GM12891 (cell line): ENCODE measurements around the gene UGT1A7.

Experiments used
- DNase-seq: peaks from one replicate; pipeline ENCODE4 v3.0.0; 2011; ENCODE audit warnings: low spot score; ENCODE audit not compliant: insufficient read length
- FAIRE-seq: peaks from 2 replicates; lab custom pipeline; 2011; peaks lifted over from hg19 to GRCh38; lab: Jason Lieb, UNC
- PAX5 ChIP-seq: IDR thresholded peaks from 2 replicates; pipeline ENCODE4 v1.6.1; 2011; ENCODE audit warnings: low read length, moderate library complexity, mild to moderate bottlenecking; ENCODE audit not compliant: insufficient read depth, severe bottlenecking
- POLR2A ChIP-seq: IDR thresholded peaks from 2 replicates; pipeline ENCODE4 v1.6.1; 2011; ENCODE audit warnings: low read depth, low read length, control low read depth
- POLR2AphosphoS5 ChIP-seq: IDR thresholded peaks from 2 replicates; pipeline ENCODE4 v1.6.1; 2011; ENCODE audit warnings: low read depth, low read length, control low read depth
- POU2F2 ChIP-seq: IDR thresholded peaks from 2 replicates; pipeline ENCODE4 v1.6.1; 2011; ENCODE audit warnings: low read depth, mild to moderate bottlenecking, control low read depth, low read length, moderate library complexity
- SPI1 ChIP-seq: IDR thresholded peaks from 2 replicates; pipeline ENCODE4 v1.6.1; 2011; ENCODE audit warnings: low read depth, low read length, control low read depth
- TAF1 ChIP-seq: IDR thresholded peaks from 2 replicates; pipeline ENCODE4 v1.6.1; 2011; ENCODE audit warnings: low read depth, low read length, control low read depth

The UGT1A7 gene

GRCh38 chr2:233807215-233807865, 125.6 kb downstream of the UGT1A7 start:
- DNase-seq (no peak), FAIRE-seq (no peak)
- TF ChIP-seq SPI1 (no peak), POLR2A (no peak), POLR2AphosphoS5 (no peak), TAF1 (no peak), PAX5 (no peak), POU2F2 (no peak)

DNA sequence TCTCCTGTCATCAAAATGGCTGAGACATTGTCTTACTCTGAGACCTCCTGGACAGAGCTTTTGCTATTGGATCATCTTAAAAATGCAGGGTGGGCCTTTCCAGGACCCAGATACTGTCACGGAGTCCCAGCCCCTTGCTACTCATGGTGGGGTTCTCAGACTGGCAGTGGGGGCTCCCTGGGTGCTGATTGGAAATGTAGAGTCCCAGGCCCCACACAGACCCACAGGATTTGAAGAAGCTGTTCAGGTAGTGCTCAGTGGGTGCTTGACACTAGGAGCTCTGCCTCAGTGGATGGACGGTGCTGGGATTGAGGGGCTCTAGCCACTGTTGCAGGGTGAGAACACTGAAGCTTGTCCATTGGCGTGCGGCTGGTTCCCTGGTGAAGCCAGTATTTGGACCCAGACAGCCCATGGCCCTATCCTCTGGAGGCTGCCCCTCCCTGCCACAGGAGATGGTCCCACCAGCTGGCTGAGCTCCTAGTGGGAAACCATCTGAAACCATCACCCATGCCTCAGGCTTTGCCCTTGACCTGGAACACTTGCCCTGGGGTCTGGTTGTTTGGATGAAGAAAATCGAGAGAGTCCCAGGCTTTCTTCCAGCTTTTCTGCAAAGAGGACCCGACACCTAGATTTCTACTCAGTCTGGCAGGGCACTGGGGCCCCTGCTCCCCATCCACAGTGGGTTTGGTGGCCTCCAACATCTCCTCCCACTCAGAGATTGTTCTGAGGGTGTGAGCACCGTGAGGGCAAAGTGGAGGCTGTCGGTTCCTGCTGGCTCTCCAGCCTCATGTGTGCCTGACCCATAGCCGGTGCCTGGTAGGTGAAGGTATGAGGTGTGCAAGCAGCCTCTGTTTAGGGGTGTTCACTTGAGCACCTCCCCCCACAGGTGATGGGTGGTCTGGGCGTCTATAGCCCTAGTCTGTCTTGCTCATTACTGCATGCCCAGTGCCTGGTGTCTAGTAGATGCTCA, 126.5 kb downstream of the UGT1A7 start:
- no peak for DNase-seq
- no peak for FAIRE-seq
- no peak for TF ChIP-seq TAF1
- TF ChIP-seq PAX5 = no peak
- no peak for TF ChIP-seq SPI1
- TF ChIP-seq POLR2AphosphoS5 = no peak
- TF ChIP-seq POLR2A = no peak
- no peak for TF ChIP-seq POU2F2

- no peak for TF ChIP-seq POU2F2
- TF ChIP-seq SPI1 = no peak
- no peak for TF ChIP-seq TAF1
- no peak for DNase-seq
- no peak for FAIRE-seq
These were observed 128.7 kb downstream of the UGT1A7 start for GRCh38 chr2:233810385-233810784.

DNA sequence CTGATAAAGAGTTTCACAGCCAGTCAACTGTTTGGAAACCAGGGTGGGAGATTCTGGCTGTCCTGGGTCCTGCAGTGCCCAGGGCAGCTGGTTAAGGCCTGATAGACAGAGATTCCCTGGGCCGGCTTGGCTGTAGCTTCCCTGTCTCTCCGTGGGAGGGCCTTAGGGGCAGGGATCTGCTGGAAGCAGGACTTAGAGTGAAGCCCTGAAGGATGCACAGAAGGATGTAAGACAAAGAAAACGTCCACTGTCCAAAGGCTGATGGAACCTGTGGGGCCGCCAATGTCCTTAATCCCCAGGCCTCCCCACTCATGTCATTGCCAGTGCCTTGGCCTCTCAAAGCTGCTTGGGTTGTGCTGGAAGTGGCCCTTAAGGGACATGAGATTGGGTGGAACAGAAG, 129.4 kb downstream of the UGT1A7 start:
- DNase-seq (no peak), FAIRE-seq (no peak)
- TF ChIP-seq POLR2AphosphoS5 = no peak
- no peak for TF ChIP-seq POLR2A
- TF ChIP-seq PAX5 = no peak
- TF ChIP-seq POU2F2 = no peak
- TF ChIP-seq TAF1 = no peak
- TF ChIP-seq SPI1 = no peak

DNA sequence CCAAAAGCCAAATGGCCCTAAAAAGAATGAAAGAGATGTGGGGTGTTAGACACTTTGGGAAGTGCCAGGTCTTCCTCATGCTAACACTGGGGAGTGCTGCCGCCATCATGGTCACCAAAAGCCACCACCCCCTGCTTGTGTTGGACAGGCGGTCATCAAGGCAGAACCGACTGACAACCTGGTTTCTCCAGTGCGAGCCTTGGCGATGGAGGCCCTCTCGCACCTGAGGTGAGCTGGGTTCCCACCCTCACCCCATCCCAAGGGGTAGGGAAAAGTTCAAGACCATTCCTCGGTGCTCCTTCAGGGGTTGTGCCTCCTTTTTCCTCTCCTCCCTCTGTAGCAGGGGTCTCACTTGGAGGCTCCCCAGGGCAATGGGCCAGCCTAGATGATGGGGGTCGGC, 130.0 kb downstream of the UGT1A7 start:
- TF ChIP-seq POLR2A = no peak
- no peak for TF ChIP-seq PAX5
- no peak for TF ChIP-seq POLR2AphosphoS5
- no peak for TF ChIP-seq TAF1
- no peak for TF ChIP-seq POU2F2
- FAIRE-seq = no peak
- no peak for DNase-seq

- FAIRE-seq (no peak), DNase-seq (no peak)
- TF ChIP-seq PAX5 (no peak), TAF1 (no peak), POLR2AphosphoS5 (no peak), POLR2A (no peak), POU2F2 (no peak), SPI1 (no peak)
These were observed 131.7 kb downstream of the UGT1A7 start for GRCh38 chr2:233813236-233814055.

DNA sequence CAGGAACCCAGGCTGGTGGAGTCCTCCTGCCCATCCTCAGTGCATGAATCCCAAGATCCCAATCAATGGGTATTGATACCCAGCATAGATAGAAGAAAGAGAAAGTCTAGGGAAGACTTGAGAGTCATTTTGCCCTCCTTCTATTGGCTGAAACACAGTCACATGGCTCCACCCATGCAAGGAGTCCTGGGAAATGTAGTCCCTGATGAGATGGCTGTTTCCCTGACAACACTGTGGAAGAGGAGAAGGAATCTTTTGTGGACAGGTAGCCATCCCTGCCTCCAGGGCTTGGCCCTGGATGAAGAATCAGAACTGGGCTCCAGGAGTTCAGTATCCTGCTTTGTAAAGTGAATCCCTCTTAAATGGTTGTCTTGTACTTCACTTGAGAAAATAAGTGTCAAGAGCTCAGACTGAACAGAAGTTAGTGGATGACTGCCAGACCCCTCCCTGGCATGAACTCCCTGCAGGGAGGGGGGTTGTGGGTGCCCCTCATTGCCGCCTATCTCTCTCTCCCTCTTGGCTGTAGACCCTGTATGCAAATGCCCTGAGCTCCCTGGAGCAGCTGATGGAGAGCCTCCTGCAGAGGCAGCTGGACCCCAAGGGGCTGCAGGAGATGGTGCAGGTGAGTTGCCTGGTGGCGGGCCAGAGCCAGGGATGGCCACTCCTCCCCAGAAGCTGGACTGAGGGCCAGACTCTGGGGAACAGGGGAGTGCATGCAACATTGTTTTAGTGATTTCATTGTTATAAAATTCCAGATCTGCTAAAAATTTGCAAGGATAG, 132.5 kb downstream of the UGT1A7 start:
- no peak for FAIRE-seq
- TF ChIP-seq SPI1 = no peak
- no peak for TF ChIP-seq POLR2A
- no peak for TF ChIP-seq POLR2AphosphoS5
- no peak for TF ChIP-seq PAX5
- no peak for TF ChIP-seq TAF1
- no peak for TF ChIP-seq POU2F2
- no peak for DNase-seq

- DNase-seq (no peak), FAIRE-seq (no peak)
- no peak for TF ChIP-seq POLR2A
These were observed 134.2 kb downstream of the UGT1A7 start for GRCh38 chr2:233815861-233816260.

DNA sequence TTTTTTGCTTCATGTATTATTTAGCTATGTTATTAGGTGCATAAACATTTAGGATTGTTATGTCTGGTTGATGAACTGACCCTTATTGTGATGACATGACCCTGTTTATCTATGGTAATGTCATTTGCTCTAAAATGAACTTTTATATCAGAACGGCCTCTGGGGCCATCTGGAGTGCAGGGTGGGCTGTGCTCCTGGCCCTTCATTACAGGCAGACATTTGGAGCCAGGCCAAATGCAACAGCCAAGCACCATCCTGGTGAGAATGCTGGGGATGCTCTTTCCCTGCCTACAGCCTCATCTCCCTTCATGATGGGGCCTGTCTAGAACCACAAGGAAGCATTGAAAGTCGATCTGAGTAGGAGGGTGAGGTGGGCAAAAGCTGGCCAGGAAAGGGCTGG, 134.6 kb downstream of the UGT1A7 start:
- FAIRE-seq = no peak
- no peak for DNase-seq
- TF ChIP-seq POU2F2 (no peak), POLR2AphosphoS5 (no peak), POLR2A (no peak), TAF1 (no peak), PAX5 (no peak), SPI1 (no peak)
